Progenitor cell of endocrine pancreas (in vitro differentiated cells): ENCODE results near the gene NDUFA6. TPM values are rescaled to one million over a fixed set of nuclear protein-coding genes. Genes with fewer than 3 reads are reported as not detected.
"Not testable (repeated sequence)": the region's sequence is repeated elsewhere in the genome, so short reads cannot be mapped to it uniquely, and the experiment has no call there.

Experiments used
- DNase-seq: peaks from one replicate; pipeline ENCODE4 v3.0.0; 2021; ENCODE audit warnings: low spot score; ENCODE audit not compliant: unreplicated experiment
- H3K27ac Mint-ChIP-seq: 2 replicates; pipeline ENCODE4 v1.8.0; 2021; ENCODE audit warnings: mild to moderate bottlenecking, moderate library complexity, mixed read lengths
- H3K27me3 Mint-ChIP-seq: 2 replicates; pipeline ENCODE4 v1.8.0; 2021; ENCODE audit warnings: mixed read lengths
- H3K36me3 Mint-ChIP-seq: 2 replicates; pipeline ENCODE4 v1.8.0; 2022; ENCODE audit warnings: mixed read lengths; ENCODE audit not compliant: insufficient read depth
- H3K4me1 Mint-ChIP-seq: 2 replicates; pipeline ENCODE4 v1.8.0; 2021; ENCODE audit warnings: low read depth, mixed read lengths
- H3K4me3 Mint-ChIP-seq: 2 replicates; pipeline ENCODE4 v1.8.0; 2021; ENCODE audit warnings: low read depth, mild to moderate bottlenecking, moderate library complexity, mixed read lengths
- H3K9me3 Mint-ChIP-seq: 2 replicates; pipeline ENCODE4 v1.8.0; 2021; ENCODE audit warnings: low read depth, mixed read lengths
- CTCF ChIP-seq: fragments of 200-600 bp; sonication (generic); IDR thresholded peaks from one replicate; pipeline ENCODE4 v1.5.0; 2021; ENCODE audit warnings: antibody characterized with exemption, mild to moderate bottlenecking; ENCODE audit not compliant: unreplicated experiment
- total RNA-seq: library from RNA; stranded (reverse); gene quantifications from 2 replicates; pipeline ENCODE4 v1.2.1, GENCODE V29; 2021

The NDUFA6 gene
- total RNA-seq, 1 donor from 2014 or later = 73.4 TPM

- no peak for DNase-seq
- no peak for TF ChIP-seq CTCF
- H3K4me1 Mint-ChIP-seq = peaks cover 3% of the 10 kb centered on the region
Observed at GRCh38 chr22:42127606-42128005, 37.0 kb upstream of the NDUFA6 start.

GRCh38 chr22:42123529-42123928 lies 33.0 kb upstream of the NDUFA6 start:
- H3K27me3 Mint-ChIP-seq, H3K27ac Mint-ChIP-seq, H3K4me3 Mint-ChIP-seq, DNase-seq, H3K4me1 Mint-ChIP-seq, H3K9me3 Mint-ChIP-seq, H3K36me3 Mint-ChIP-seq: not testable (repeated sequence)

More at GRCh38 chr22:42127606-42128005, 37.0 kb upstream of the NDUFA6 start:
- Mint-ChIP-seq H3K9me3 (no peaks in the 10 kb centered on the region), H3K27me3 (no peaks in the 10 kb centered on the region), H3K36me3 (peaks cover 2% of the 10 kb centered on the region), H3K4me3 (no peak overlapping the region), H3K27ac (no peak overlapping the region)

- H3K9me3 Mint-ChIP-seq, H3K27ac Mint-ChIP-seq, H3K4me3 Mint-ChIP-seq: not testable (repeated sequence)
Observed at GRCh38 chr22:42120231-42121021, 29.9 kb upstream of the NDUFA6 start.

GRCh38 chr22:42116848-42117424 lies 26.4 kb upstream of the NDUFA6 start:
- no peak overlapping the region for H3K4me3 Mint-ChIP-seq
- DNase-seq = no peak
- peaks cover 12% of the 10 kb centered on the region for H3K9me3 Mint-ChIP-seq
- H3K27me3 Mint-ChIP-seq = peaks cover 8% of the 10 kb centered on the region
- H3K4me1 Mint-ChIP-seq = peaks cover 5% of the 10 kb centered on the region
- H3K36me3 Mint-ChIP-seq = peaks cover 6% of the 10 kb centered on the region
- TF ChIP-seq CTCF = no peak
- H3K27ac Mint-ChIP-seq = peak overlapping the region; percentile 53

More at GRCh38 chr22:42120231-42121021, 29.9 kb upstream of the NDUFA6 start:
- not testable (repeated sequence) for H3K36me3 Mint-ChIP-seq, H3K27me3 Mint-ChIP-seq, DNase-seq, H3K4me1 Mint-ChIP-seq

- H3K36me3 Mint-ChIP-seq, H3K4me3 Mint-ChIP-seq, DNase-seq, H3K4me1 Mint-ChIP-seq, H3K27ac Mint-ChIP-seq, H3K27me3 Mint-ChIP-seq: not testable (repeated sequence)
- peaks cover 12% of the 10 kb centered on the region for H3K9me3 Mint-ChIP-seq
Observed at GRCh38 chr22:42115420-42115830, 24.9 kb upstream of the NDUFA6 start.

- peaks cover 5% of the 10 kb centered on the region for H3K27me3 Mint-ChIP-seq
- no peak overlapping the region for H3K27ac Mint-ChIP-seq
- DNase-seq = no peak
Observed at GRCh38 chr22:42114721-42115120, 24.1 kb upstream of the NDUFA6 start.

More at GRCh38 chr22:42114721-42115120, 24.1 kb upstream of the NDUFA6 start:
- Mint-ChIP-seq H3K9me3 (peaks cover 12% of the 10 kb centered on the region), H3K4me1 (peaks cover 7% of the 10 kb centered on the region), H3K4me3 (no peak overlapping the region), H3K36me3 (peaks cover 6% of the 10 kb centered on the region)
- TF ChIP-seq CTCF = peak; percentile 35
